ENCODE results near the gene RORC.

GRCh38 chr1:151790940-151791651 is 40.5 kb downstream of the RORC start:
- no peak for TF ChIP-seq CTCF (conservative IDR thresholded peaks at IDR 0.05 in 1 of 2, IDR thresholded peaks at IDR 0.05 in 1 of 2; ENCODE audit: low read depth in 1 of 2, low read length in 2 of 2)
- no peak for TF ChIP-seq EZH2 (IDR thresholded peaks at IDR 0.05; ENCODE audit: low read length, missing control alignments)

All from fibroblast of lung (primary cell).